Naive thymus-derived CD4-positive, alpha-beta T cell (primary cell): ENCODE measurements around the gene FCGR3A. TPM values are rescaled to one million over a fixed set of nuclear protein-coding genes. Genes with fewer than 3 reads are reported as not detected.
"Not testable (repeated sequence)": the region's sequence is repeated elsewhere in the genome, so short reads cannot be mapped to it uniquely, and the experiment has no call there.

Experiments
- ATAC-seq: fragments of 150-1000 bp; cut with Tn5 transposase; 2 replicates; pipeline ENCODE4 v1.10.0; 2021; ENCODE audit warnings: mild to moderate bottlenecking, moderate library complexity
- CTCF ChIA-PET: fragments of 350-600 bp; sonication (Branson Sonifier 250); formaldehyde crosslinking; loops from one replicate; lab custom pipeline; 2021; ENCODE audit warnings: antibody characterized with exemption; lab: Charles Lee
- POLR2A ChIA-PET: fragments of 350-600 bp; sonication (Branson Sonifier 250); formaldehyde crosslinking; loops from one replicate; lab custom pipeline; 2021; ENCODE audit warnings: antibody characterized with exemption, inconsistent platforms; lab: Charles Lee
- DNase-seq, 9 donors: peaks; one replicate each; pipeline versions ENCODE4 v3.0.0 to v3.0.0-alpha.2; 2020 to 2022; ENCODE audit warnings: mixed read lengths in 1 of 9
- H3K27ac ChIP-seq: one replicate; pipeline ENCODE4 v1.7.0; 2013; ENCODE audit warnings: mild to moderate bottlenecking, low read depth, low read length, moderate library complexity
- H3K27me3 ChIP-seq, 2 donors: one replicate each; pipeline ENCODE4 v1.7.0; 2013; ENCODE audit warnings: low read length in 2 of 2, mild to moderate bottlenecking in 2 of 2, moderate library complexity in 2 of 2; ENCODE audit not compliant: control insufficient read depth in 2 of 2, insufficient read depth in 2 of 2
- H3K36me3 ChIP-seq, 3 experiments: 1 replicate in 2 of 3; 2 replicates in 1 of 3; pipeline ENCODE4 v1.7.0; 2013; ENCODE audit warnings: low read length in 3 of 3, mild to moderate bottlenecking in 3 of 3, moderate library complexity in 1 of 3; ENCODE audit not compliant: insufficient read depth in 3 of 3, control insufficient read depth in 2 of 3
- H3K4me1 ChIP-seq, 2 donors: one replicate each; pipeline ENCODE4 v1.7.0; 2013; ENCODE audit warnings: low read length in 2 of 2, mild to moderate bottlenecking in 2 of 2, moderate library complexity in 1 of 2; ENCODE audit not compliant: control insufficient read depth in 2 of 2, insufficient read depth in 2 of 2
- H3K4me3 ChIP-seq: 2 replicates; pipeline ENCODE4 v1.7.0; 2013; ENCODE audit warnings: mild to moderate bottlenecking, low read length
- H3K9me3 ChIP-seq, 3 experiments: 1 replicate in 2 of 3; 2 replicates in 1 of 3; pipeline ENCODE4 v1.7.0; 2013; ENCODE audit warnings: low read length in 3 of 3; ENCODE audit not compliant: control insufficient read depth in 2 of 3
- H3K27ac Mint-ChIP-seq, 9 donors: one replicate each; pipeline ENCODE4 v1.8.0; 2020 to 2022; ENCODE audit warnings: mixed read lengths in 9 of 9, mild to moderate bottlenecking in 8 of 9, moderate library complexity in 5 of 9, inconsistent platforms in 2 of 9
- H3K27me3 Mint-ChIP-seq, 5 donors: one replicate each; pipeline ENCODE4 v1.8.0; 2021 to 2022; ENCODE audit warnings: mixed read lengths in 5 of 5, mild to moderate bottlenecking in 1 of 5
- H3K36me3 Mint-ChIP-seq, 5 donors: one replicate each; pipeline ENCODE4 v1.8.0; 2020 to 2022; ENCODE audit warnings: mixed read lengths in 5 of 5, mild to moderate bottlenecking in 3 of 5, inconsistent platforms in 1 of 5
- H3K4me1 Mint-ChIP-seq, 7 donors: one replicate each; pipeline ENCODE4 v1.8.0; 2020 to 2022; ENCODE audit warnings: mixed read lengths in 7 of 7, mild to moderate bottlenecking in 3 of 7, inconsistent platforms in 1 of 7
- H3K4me3 Mint-ChIP-seq, 10 donors: one replicate each; pipeline ENCODE4 v1.8.0; 2020 to 2022; ENCODE audit warnings: mild to moderate bottlenecking in 10 of 10, mixed read lengths in 10 of 10, moderate library complexity in 6 of 10, inconsistent platforms in 2 of 10
- H3K9me3 Mint-ChIP-seq, 11 donors: one replicate each; pipeline ENCODE4 v1.8.0; 2020 to 2022; ENCODE audit warnings: mixed read lengths in 11 of 11, mild to moderate bottlenecking in 4 of 11, inconsistent platforms in 1 of 11, moderate library complexity in 1 of 11
- intact Hi-C, 2 donors: fragments of 100-400 bp; cut with micrococcal nuclease; formaldehyde crosslinking; loops; one replicate each; pipeline ENCODE4 v1.15.1; 2023
- polyA plus RNA-seq, 2 donors: library from polyadenylated mRNA; unstranded; fragments of 300-500 nt; fragmentation: Illumina TruSeq; gene quantifications; one replicate each; pipeline ENCODE4 v1.2.3, GENCODE V29; 2021
- total RNA-seq, 6 experiments: library from RNA in 5 of 6; stranded (reverse) in 5 of 6; gene quantifications; 1 replicate in 5 of 6; 2 replicates in 1 of 6; pipeline ENCODE4 v1.2.3 and lab custom pipeline; 2021 to 2026

FCGR3A gene
- total and polyA plus RNA-seq, 7 experiments from 2014 or later, result 0.58 to 190 (median 2.2) TPM; not detected in 1

- Histone ChIP-seq H3K27me3 (no peaks in the 10 kb centered on the region), H3K4me3 (no peak overlapping the region), H3K27ac (no peak overlapping the region), H3K4me1 (peaks cover 10 to 11% of the 10 kb centered on the region in 2 donors), H3K9me3 (no peaks in the 10 kb centered on the region), H3K36me3 (no peaks in the 10 kb centered on the region)
- peaks cover 0 to 34% (median 0%) of the 10 kb centered on the region in 5 donors for H3K27me3 Mint-ChIP-seq
- H3K9me3 Mint-ChIP-seq, result peaks cover 0 to 14% (median 0%) of the 10 kb centered on the region in 11 donors
- H3K4me1 Mint-ChIP-seq, result peaks cover 0 to 23% (median 19%) of the 10 kb centered on the region in 7 donors
- ChIA-PET POLR2A (interaction anchor here (0.6 to 1.5 kb wide), 7 partner anchors 8 to 217 kb away, joined by 3 to 9 read pairs (median 4); partner anchors contain the start of genes DUSP12 and HSPA6), CTCF (interaction anchor here (0.7 kb wide), 1 partner anchor 320 kb away, joined by 3 read pairs; no protein-coding TSS in a partner anchor)
- no peak for ATAC-seq
- peak overlapping the region in 6 of 9 donors; percentile 10 to 80 (median 66) for H3K27ac Mint-ChIP-seq
- H3K4me3 Mint-ChIP-seq, result peak overlapping the region in 9 of 10 donors; percentile 25 to 59 (median 50)
- no peak for DNase-seq
- peaks cover 0 to 11% (median 0%) of the 10 kb centered on the region in 5 donors for H3K36me3 Mint-ChIP-seq
- intact Hi-C loops, result loop anchor here (1.0 to 2.0 kb wide), 7 partner anchors 8 to 217 kb away; partner anchors contain the start of gene DUSP12 (in 1 of the 2)
These were observed 17.5 kb downstream of the FCGR3A start for GRCh38 chr1:161531986-161532643.

GRCh38 chr1:161530671-161531641 is 18.7 kb downstream of the FCGR3A start:
- peaks cover 0 to 11% (median 0%) of the 10 kb centered on the region in 5 donors for H3K36me3 Mint-ChIP-seq
- CTCF ChIA-PET, H3K9me3 ChIP-seq, H3K36me3 ChIP-seq, H3K27me3 ChIP-seq: not testable (repeated sequence)
- peak overlapping the region; percentile 87 to 98 (median 95) for H3K4me3 Mint-ChIP-seq
- peak; percentile 65 to 97 (median 94) for DNase-seq
- intact Hi-C loops, result loop anchor here (1.0 to 2.0 kb wide), 8 partner anchors 8 to 218 kb away; partner anchors contain the start of gene DUSP12 (in 1 of the 2)
- H3K27ac ChIP-seq, result peak overlapping the region; percentile 79
- peak overlapping the region; percentile 95 to 100 (median 98) for H3K27ac Mint-ChIP-seq
- peak; percentile 90 for ATAC-seq
- POLR2A ChIA-PET, result interaction anchor here (0.6 to 1.3 kb wide), 7 partner anchors 9 to 386 kb away, joined by 3 to 12 read pairs (median 4); partner anchors contain the start of gene DUSP12
- H3K9me3 Mint-ChIP-seq, result peaks cover 0 to 15% (median 0%) of the 10 kb centered on the region in 11 donors
- H3K4me3 ChIP-seq, result peak overlapping the region; percentile 78
- H3K4me1 ChIP-seq, result peaks cover 10 to 11% of the 10 kb centered on the region in 2 donors
- peaks cover 0 to 39% (median 0%) of the 10 kb centered on the region in 5 donors for H3K27me3 Mint-ChIP-seq
- H3K4me1 Mint-ChIP-seq, result peaks cover 0 to 30% (median 19%) of the 10 kb centered on the region in 7 donors

GRCh38 chr1:161530158-161530557 is 19.5 kb downstream of the FCGR3A start:
- Histone ChIP-seq H3K4me1 (peaks cover 10 to 11% of the 10 kb centered on the region in 2 donors), H3K4me3 (peak overlapping the region; percentile 78), H3K27ac (peak overlapping the region; percentile 79)
- Mint-ChIP-seq H3K4me3 (peak overlapping the region; percentile 87 to 98 (median 95)), H3K9me3 (peaks cover 0 to 15% (median 0%) of the 10 kb centered on the region in 11 donors), H3K4me1 (peaks cover 0 to 32% (median 19%) of the 10 kb centered on the region in 7 donors), H3K27ac (peak overlapping the region; percentile 95 to 100 (median 98)), H3K27me3 (peaks cover 0 to 41% (median 0%) of the 10 kb centered on the region in 5 donors), H3K36me3 (peaks cover 0 to 11% (median 0%) of the 10 kb centered on the region in 5 donors)
- CTCF ChIA-PET, H3K27me3 ChIP-seq, H3K36me3 ChIP-seq, H3K9me3 ChIP-seq: not testable (repeated sequence)
- intact Hi-C loops, result loop anchor here (1.0 to 2.0 kb wide), 4 partner anchors 43 to 129 kb away; no protein-coding TSS in a partner anchor
- ATAC-seq (peak; percentile 44), DNase-seq (peak in 8 of 9 donors; percentile 49 to 79 (median 70))
- POLR2A ChIA-PET, result interaction anchor here (1.2 to 1.3 kb wide), 3 partner anchors 9 to 196 kb away, joined by 3 to 12 read pairs (median 9); no protein-coding TSS in a partner anchor

GRCh38 chr1:161529463-161530104 is 20.0 kb downstream of the FCGR3A start:
- H3K4me1 ChIP-seq, result peaks cover 10 to 11% of the 10 kb centered on the region in 2 donors
- intact Hi-C loops, result loop anchor here (1.0 to 2.0 kb wide), 4 partner anchors 43 to 129 kb away; no protein-coding TSS in a partner anchor
- H3K36me3 ChIP-seq, CTCF ChIA-PET, POLR2A ChIA-PET, H3K9me3 ChIP-seq, ATAC-seq, H3K27ac ChIP-seq, H3K27me3 ChIP-seq: not testable (repeated sequence)
- H3K9me3 Mint-ChIP-seq, result peaks cover 0 to 15% (median 0%) of the 10 kb centered on the region in 11 donors
- DNase-seq, result peak in 5 of 9 donors; percentile 11 to 58 (median 37)
- peaks cover 0 to 11% (median 0%) of the 10 kb centered on the region in 5 donors for H3K36me3 Mint-ChIP-seq
- peaks cover 0 to 36% (median 19%) of the 10 kb centered on the region in 7 donors for H3K4me1 Mint-ChIP-seq
- peaks cover 0 to 45% (median 0%) of the 10 kb centered on the region in 5 donors for H3K27me3 Mint-ChIP-seq
- H3K4me3 ChIP-seq, result peak overlapping the region; percentile 78
- peak overlapping the region; percentile 95 to 100 (median 98) for H3K27ac Mint-ChIP-seq
- peak overlapping the region; percentile 87 to 98 (median 95) for H3K4me3 Mint-ChIP-seq

GRCh38 chr1:161528550-161528949 is 21.1 kb downstream of the FCGR3A start:
- POLR2A ChIA-PET, result not testable (repeated sequence)

More at GRCh38 chr1:161528550-161528949, 21.1 kb downstream of the FCGR3A start:
- Mint-ChIP-seq H3K36me3 (peaks cover 0 to 15% (median 0%) of the 10 kb centered on the region in 5 donors), H3K9me3 (peaks cover 0 to 21% (median 0%) of the 10 kb centered on the region in 11 donors), H3K4me1 (peaks cover 0 to 40% (median 23%) of the 10 kb centered on the region in 7 donors), H3K27ac (peak overlapping the region in 1 of 9 donors; percentile 61), H3K27me3 (peaks cover 0 to 50% (median 0%) of the 10 kb centered on the region in 5 donors)
- H3K4me3 ChIP-seq, H3K27ac ChIP-seq, ATAC-seq, H3K27me3 ChIP-seq, H3K4me3 Mint-ChIP-seq, CTCF ChIA-PET, H3K9me3 ChIP-seq, DNase-seq, H3K36me3 ChIP-seq, intact Hi-C loops: not testable (repeated sequence)
- peaks cover 10 to 11% of the 10 kb centered on the region in 2 donors for H3K4me1 ChIP-seq
